Adrenal gland (tissue), 5 donors: ENCODE measurements around the gene SIM1.

Source experiments
- POLR2A ChIP-seq, 2 donors: fragments of 450-650 bp; IDR thresholded peaks; one replicate each; pipeline ENCODE4 v1.6.1; 2017; ENCODE audit warnings: antibody characterized with exemption in 2 of 2, mild to moderate bottlenecking in 2 of 2, moderate library complexity in 1 of 2
- TF ChIP-seq, protein P1 (sequence below), 6 experiments: fragments of 450-650 bp in 4 of 6; fragments of 200-600 bp in 2 of 6; sonication (generic) in 1 of 6; IDR thresholded peaks; 1 replicate in 5 of 6; 2 replicates in 1 of 6; pipeline versions ENCODE4 v1.5.1 to v1.8.0; 2016 to 2021; ENCODE audit warnings: antibody characterized with exemption in 6 of 6, mild to moderate bottlenecking in 2 of 6, moderate library complexity in 1 of 6
- donor health status: DM: no; HTN: no; CAD: no.

DNA sequence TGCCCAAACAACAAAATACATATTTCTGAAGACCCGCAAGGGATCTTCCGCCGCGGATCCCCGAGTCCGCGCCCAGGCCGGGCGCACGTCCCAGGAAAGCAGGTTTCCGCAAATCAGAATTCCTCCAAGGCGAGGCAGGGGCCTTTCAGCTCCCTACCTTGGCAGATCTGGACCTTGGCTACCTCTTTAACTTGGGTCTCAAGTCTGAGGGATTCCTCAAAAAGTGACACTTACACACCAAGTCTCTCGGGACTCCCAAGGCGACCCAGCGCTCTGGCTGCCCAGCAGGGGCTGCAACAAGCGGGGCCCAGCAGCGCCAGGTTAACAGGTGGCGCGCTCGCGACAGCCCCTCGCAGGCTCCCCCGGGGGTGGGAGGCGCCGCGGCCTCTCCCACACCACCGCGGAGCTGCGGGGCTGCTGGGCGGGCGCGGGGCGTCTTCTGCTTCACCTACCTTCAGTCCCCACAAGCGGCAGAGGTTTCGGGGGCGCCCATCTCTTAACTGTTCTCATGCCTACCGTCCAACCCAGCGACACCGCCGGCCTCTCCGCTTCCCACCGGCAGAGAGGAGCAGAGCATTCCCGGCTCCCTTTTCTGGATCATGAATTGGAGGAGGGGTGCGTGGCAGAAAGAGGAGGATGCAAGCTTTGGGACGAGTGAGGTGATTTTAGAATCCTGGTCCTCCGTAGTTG, 414 bp downstream of the SIM1 start:
- TF ChIP-seq, protein P1, sequence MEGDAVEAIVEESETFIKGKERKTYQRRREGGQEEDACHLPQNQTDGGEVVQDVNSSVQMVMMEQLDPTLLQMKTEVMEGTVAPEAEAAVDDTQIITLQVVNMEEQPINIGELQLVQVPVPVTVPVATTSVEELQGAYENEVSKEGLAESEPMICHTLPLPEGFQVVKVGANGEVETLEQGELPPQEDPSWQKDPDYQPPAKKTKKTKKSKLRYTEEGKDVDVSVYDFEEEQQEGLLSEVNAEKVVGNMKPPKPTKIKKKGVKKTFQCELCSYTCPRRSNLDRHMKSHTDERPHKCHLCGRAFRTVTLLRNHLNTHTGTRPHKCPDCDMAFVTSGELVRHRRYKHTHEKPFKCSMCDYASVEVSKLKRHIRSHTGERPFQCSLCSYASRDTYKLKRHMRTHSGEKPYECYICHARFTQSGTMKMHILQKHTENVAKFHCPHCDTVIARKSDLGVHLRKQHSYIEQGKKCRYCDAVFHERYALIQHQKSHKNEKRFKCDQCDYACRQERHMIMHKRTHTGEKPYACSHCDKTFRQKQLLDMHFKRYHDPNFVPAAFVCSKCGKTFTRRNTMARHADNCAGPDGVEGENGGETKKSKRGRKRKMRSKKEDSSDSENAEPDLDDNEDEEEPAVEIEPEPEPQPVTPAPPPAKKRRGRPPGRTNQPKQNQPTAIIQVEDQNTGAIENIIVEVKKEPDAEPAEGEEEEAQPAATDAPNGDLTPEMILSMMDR (IDR thresholded peaks at IDR 0.05): no peak
- TF ChIP-seq POLR2A (IDR thresholded peaks at IDR 0.05): no peak
